HL-60 (cell line): Measurements from ENCODE around the gene PRR20E.
"Not testable (repeated sequence)": the region's sequence is repeated elsewhere in the genome, so short reads cannot be mapped to it uniquely, and the experiment has no call there.

Experiments used
- SPI1 ChIP-seq: IDR thresholded peaks from 2 replicates; pipeline ENCODE4 v1.6.1; 2012; ENCODE audit warnings: low read depth, mild to moderate bottlenecking, borderline replicate concordance
- TF ChIP-seq, protein P1 (sequence below): IDR thresholded peaks from 2 replicates; pipeline ENCODE4 v1.6.1; 2012; ENCODE audit warnings: low read depth; ENCODE audit not compliant: insufficient replicate concordance

DNA sequence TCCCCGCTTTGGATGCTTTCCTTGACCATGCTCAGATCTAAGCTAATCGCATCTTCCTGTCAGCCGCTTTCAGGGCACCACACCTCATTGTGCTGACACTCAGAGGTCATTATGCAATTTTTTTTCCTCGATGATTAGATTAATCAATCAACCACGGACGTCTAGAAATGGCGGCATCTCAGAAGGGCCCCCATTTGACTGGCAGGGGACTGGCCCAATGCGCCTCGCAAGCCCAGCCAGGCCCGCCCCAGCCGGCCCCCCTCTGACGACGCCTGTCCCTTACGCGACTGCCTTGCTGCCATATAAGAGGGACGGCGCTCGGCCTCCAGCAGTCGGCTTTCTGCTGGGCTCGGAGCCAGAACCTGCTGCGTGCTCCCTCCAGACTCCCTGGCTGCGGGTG is at the start of gene PRR20E:
- TF ChIP-seq, protein P1, sequence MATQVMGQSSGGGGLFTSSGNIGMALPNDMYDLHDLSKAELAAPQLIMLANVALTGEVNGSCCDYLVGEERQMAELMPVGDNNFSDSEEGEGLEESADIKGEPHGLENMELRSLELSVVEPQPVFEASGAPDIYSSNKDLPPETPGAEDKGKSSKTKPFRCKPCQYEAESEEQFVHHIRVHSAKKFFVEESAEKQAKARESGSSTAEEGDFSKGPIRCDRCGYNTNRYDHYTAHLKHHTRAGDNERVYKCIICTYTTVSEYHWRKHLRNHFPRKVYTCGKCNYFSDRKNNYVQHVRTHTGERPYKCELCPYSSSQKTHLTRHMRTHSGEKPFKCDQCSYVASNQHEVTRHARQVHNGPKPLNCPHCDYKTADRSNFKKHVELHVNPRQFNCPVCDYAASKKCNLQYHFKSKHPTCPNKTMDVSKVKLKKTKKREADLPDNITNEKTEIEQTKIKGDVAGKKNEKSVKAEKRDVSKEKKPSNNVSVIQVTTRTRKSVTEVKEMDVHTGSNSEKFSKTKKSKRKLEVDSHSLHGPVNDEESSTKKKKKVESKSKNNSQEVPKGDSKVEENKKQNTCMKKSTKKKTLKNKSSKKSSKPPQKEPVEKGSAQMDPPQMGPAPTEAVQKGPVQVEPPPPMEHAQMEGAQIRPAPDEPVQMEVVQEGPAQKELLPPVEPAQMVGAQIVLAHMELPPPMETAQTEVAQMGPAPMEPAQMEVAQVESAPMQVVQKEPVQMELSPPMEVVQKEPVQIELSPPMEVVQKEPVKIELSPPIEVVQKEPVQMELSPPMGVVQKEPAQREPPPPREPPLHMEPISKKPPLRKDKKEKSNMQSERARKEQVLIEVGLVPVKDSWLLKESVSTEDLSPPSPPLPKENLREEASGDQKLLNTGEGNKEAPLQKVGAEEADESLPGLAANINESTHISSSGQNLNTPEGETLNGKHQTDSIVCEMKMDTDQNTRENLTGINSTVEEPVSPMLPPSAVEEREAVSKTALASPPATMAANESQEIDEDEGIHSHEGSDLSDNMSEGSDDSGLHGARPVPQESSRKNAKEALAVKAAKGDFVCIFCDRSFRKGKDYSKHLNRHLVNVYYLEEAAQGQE: not testable (repeated sequence)
- TF ChIP-seq SPI1: not testable (repeated sequence)
